Body of pancreas (tissue), 4 donors: ENCODE measurements around the gene NLGN3. TPM values are rescaled to one million over a fixed set of nuclear protein-coding genes. Genes with fewer than 3 reads are reported as not detected.

ENCODE experiments used
- ATAC-seq: fragments of 150-250 bp; one replicate; pipeline ENCODE4 v1.9.1; 2016
- DNase-seq, 4 donors: peaks; one replicate each; pipeline ENCODE4 v3.0.0-alpha.2; 2019
- H3K27ac ChIP-seq, 4 donors: fragments of 200-600 bp; sonication (generic); 1 replicate in 3 of 4; 2 replicates in 1 of 4; pipeline versions ENCODE4 v1.5.1 to v1.6.1; 2016 to 2019; ENCODE audit warnings: mild to moderate bottlenecking in 1 of 4, mixed read lengths in 1 of 4, moderate library complexity in 1 of 4
- H3K27me3 ChIP-seq, 2 donors: fragments of 200-600 bp; sonication (generic); one replicate each; pipeline ENCODE4 v1.6.0; 2016; ENCODE audit warnings: mild to moderate bottlenecking in 1 of 2
- H3K36me3 ChIP-seq, 2 donors: fragments of 200-600 bp; sonication (generic); replicated peaks in 1 of 2; 2 replicates each; pipeline ENCODE4 v1.5.1; 2016; ENCODE audit warnings: low read depth in 2 of 2; ENCODE audit not compliant: insufficient read depth in 1 of 2
- H3K4me1 ChIP-seq: fragments of 200-600 bp; sonication (generic); one replicate; pipeline ENCODE4 v1.6.0; 2016
- H3K4me3 ChIP-seq, 2 donors: fragments of 200-600 bp; sonication (generic); 1 replicate in 1 of 2; 2 replicates in 1 of 2; pipeline ENCODE4 v1.5.1; 2016 to 2019
- H3K9me3 ChIP-seq, 3 donors: fragments of 200-600 bp; sonication (generic); 1 replicate in 2 of 3; 2 replicates in 1 of 3; pipeline ENCODE4 v1.5.1; 2016
- POLR2A ChIP-seq, 3 donors: fragments of 450-650 bp; IDR thresholded peaks; one replicate each; pipeline ENCODE4 v1.6.1; 2016; ENCODE audit warnings: antibody characterized with exemption in 3 of 3, mild to moderate bottlenecking in 2 of 3
- WGBS, 2 donors: methylation state at CpG; one replicate each; pipeline ENCODE4 v1.1.5; 2017; 5-methylcytosine and 5-hydroxymethylcytosine counted together
- intact Hi-C: fragments of 100-400 bp; cut with DNase I; formaldehyde crosslinking; loops from one replicate; pipeline ENCODE4 v1.15.1; 2023
- total RNA-seq, 2 donors: library from RNA; depleted of rRNA; stranded (reverse); fragments of >200 nt; gene quantifications; one replicate each; pipeline ENCODE4 v1.1.0, GENCODE V29; 2016
- TF ChIP-seq, protein P1 (sequence below), 7 experiments: fragments of 450-650 bp in 4 of 7; fragments of 200-600 bp in 3 of 7; sonication (generic) in 3 of 7; IDR thresholded peaks; one replicate each; pipeline ENCODE4 v1.5.1; 2016 to 2019; ENCODE audit warnings: antibody characterized with exemption in 7 of 7

The NLGN3 gene
- total RNA-seq, 2 donors from 2014 or later, result 1.0 TPM; not detected in 1

DNA sequence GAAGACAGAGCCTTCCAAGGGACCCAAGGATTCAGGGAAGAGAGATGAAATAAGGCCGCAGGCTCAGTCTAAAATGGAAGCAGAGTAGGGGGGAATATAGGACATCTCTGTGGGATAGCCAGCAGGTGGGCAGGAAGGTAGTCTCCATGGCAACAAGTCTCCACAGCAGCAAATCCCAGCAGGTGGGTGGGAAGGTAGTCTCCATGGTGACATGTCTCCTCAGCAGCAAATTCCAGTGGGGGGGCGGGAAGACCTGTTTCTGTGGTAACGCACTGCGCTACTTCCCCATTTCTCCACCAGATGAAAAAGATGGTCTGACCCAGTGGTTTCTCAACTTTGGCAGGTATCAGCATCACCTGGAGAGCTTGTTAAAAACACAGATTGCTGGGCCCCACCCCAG lies 18.3 kb downstream of the NLGN3 start:
- no peaks in the 10 kb centered on the region for H3K9me3 ChIP-seq
- WGBS, 2 donors, result 90 to 93% methylated on average over 4 of the region's 4 CpGs
- no peak overlapping the region for H3K27ac ChIP-seq
- no peak overlapping the region for H3K4me3 ChIP-seq
- ATAC-seq (no peak), DNase-seq (no peak)
- intact Hi-C loops, result no loop called here
- TF ChIP-seq, protein P1, sequence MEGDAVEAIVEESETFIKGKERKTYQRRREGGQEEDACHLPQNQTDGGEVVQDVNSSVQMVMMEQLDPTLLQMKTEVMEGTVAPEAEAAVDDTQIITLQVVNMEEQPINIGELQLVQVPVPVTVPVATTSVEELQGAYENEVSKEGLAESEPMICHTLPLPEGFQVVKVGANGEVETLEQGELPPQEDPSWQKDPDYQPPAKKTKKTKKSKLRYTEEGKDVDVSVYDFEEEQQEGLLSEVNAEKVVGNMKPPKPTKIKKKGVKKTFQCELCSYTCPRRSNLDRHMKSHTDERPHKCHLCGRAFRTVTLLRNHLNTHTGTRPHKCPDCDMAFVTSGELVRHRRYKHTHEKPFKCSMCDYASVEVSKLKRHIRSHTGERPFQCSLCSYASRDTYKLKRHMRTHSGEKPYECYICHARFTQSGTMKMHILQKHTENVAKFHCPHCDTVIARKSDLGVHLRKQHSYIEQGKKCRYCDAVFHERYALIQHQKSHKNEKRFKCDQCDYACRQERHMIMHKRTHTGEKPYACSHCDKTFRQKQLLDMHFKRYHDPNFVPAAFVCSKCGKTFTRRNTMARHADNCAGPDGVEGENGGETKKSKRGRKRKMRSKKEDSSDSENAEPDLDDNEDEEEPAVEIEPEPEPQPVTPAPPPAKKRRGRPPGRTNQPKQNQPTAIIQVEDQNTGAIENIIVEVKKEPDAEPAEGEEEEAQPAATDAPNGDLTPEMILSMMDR (IDR thresholded peaks at IDR 0.05), result no peak
- TF ChIP-seq POLR2A (IDR thresholded peaks at IDR 0.05), result no peak
- no peaks in the 10 kb centered on the region for H3K4me1 ChIP-seq
- no peaks in the 10 kb centered on the region for H3K27me3 ChIP-seq
- H3K36me3 ChIP-seq, result no peaks in the 10 kb centered on the region

DNA sequence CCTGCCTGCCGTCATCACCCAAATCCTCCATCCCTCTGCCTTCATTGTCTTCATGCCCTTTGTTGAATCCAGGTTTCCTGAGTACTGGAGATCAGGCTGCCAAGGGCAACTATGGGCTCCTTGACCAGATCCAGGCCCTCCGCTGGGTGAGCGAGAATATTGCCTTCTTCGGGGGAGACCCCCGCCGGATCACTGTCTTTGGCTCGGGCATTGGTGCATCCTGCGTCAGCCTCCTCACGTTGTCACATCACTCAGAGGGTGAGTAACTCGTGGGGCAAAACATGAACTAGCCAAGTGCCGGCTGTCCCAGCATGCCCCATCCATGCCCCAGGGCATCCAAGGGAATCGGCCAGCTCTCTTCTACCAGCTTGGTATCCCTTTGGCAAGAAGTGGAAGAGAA lies 19.4 kb downstream of the NLGN3 start:
- DNase-seq (no peak), ATAC-seq (no peak)
- Histone ChIP-seq H3K27ac (no peak overlapping the region), H3K9me3 (no peaks in the 10 kb centered on the region), H3K36me3 (no peaks in the 10 kb centered on the region), H3K4me1 (no peaks in the 10 kb centered on the region), H3K4me3 (no peak overlapping the region), H3K27me3 (no peaks in the 10 kb centered on the region)
- intact Hi-C loops, result no loop called here
- TF ChIP-seq POLR2A (IDR thresholded peaks at IDR 0.05), result no peak
- TF ChIP-seq, protein P1 (IDR thresholded peaks at IDR 0.05), result no peak
- WGBS, 2 donors, result 53 to 88% methylated on average over 3 of the region's 12 CpGs

DNA sequence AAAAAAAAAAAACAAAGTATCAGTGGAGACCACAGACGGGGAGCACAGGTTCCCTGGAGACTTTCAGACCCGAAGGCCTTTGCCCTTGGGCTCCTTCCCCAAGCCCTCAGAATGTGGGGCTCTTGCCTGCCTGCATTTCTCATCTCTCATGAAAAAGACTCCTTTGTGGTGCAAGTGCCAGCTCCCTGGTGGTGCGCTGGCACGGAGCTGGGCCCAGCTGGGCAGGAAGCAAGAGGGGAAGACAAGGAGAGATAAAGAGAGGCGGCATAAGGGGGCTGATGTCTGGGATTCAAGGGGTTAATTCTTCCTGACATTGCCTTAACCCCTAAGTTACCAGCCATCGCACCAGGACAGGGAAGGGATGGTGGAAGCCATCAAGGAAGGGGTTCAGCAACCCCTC lies 21.8 kb downstream of the NLGN3 start:
- no peak overlapping the region for H3K4me3 ChIP-seq
- H3K4me1 ChIP-seq, result no peaks in the 10 kb centered on the region
- H3K36me3 ChIP-seq, result no peaks in the 10 kb centered on the region
- intact Hi-C loops, result no loop called here
- H3K9me3 ChIP-seq, result no peaks in the 10 kb centered on the region
- ATAC-seq (no peak), DNase-seq (no peak)
- no peak overlapping the region for H3K27ac ChIP-seq
- 80 to 83% methylated on average over 2 to 6 of the region's 6 CpGs for WGBS, 2 donors
- no peaks in the 10 kb centered on the region for H3K27me3 ChIP-seq
- TF ChIP-seq, protein P1 (IDR thresholded peaks at IDR 0.05), result no peak
- TF ChIP-seq POLR2A (IDR thresholded peaks at IDR 0.05), result no peak

DNA sequence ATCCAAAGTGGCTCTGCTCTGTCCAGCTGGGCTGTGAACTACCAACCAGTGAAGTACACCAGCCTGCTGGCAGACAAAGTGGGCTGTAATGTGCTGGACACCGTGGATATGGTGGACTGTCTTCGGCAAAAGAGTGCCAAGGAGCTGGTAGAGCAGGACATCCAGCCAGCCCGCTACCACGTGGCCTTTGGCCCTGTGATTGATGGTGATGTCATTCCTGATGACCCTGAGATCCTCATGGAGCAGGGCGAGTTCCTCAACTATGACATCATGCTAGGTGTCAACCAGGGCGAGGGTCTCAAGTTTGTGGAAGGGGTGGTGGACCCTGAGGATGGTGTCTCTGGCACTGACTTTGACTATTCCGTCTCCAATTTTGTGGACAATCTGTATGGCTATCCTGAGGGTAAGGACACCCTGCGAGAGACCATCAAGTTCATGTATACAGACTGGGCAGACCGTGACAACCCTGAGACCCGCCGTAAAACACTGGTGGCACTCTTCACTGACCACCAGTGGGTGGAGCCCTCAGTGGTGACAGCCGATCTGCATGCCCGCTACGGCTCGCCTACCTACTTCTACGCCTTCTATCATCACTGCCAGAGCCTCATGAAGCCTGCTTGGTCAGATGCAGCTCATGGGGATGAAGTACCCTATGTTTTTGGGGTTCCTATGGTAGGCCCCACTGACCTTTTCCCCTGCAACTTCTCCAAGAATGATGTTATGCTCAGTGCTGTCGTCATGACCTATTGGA lies 22.6 kb downstream of the NLGN3 start:
- H3K27ac ChIP-seq, result no peak overlapping the region
- H3K36me3 ChIP-seq, result no peaks in the 10 kb centered on the region
- no peak for ATAC-seq
- DNase-seq, result no peak
- H3K27me3 ChIP-seq, result no peaks in the 10 kb centered on the region
- no peak for TF ChIP-seq POLR2A (IDR thresholded peaks at IDR 0.05)
- TF ChIP-seq, protein P1 (IDR thresholded peaks at IDR 0.05), result no peak
- WGBS, 2 donors, result 84 to 97% methylated on average over 9 to 12 of the region's 17 CpGs
- H3K9me3 ChIP-seq, result no peaks in the 10 kb centered on the region
- H3K4me1 ChIP-seq, result no peaks in the 10 kb centered on the region
- H3K4me3 ChIP-seq, result no peak overlapping the region
- intact Hi-C loops, result no loop called here

DNA sequence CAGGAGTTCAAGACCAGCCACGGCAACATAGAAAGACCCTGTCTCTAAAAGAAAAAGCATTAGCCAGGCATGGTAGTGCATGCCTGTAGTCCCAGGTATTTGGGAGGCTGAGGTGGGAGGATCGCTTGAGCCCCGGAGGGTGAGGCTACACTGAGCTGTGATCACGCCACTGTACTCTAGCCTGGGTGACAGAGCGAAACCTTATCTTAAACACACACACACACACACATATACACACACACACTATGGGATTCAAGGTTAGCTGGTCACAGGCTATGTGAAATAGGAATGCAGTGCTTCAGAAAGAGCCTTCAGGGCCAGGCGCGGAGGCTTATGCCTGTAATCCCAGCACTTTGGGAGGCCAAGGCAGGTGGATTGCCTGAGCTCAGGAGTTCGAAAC lies 23.5 kb downstream of the NLGN3 start:
- WGBS, 2 donors, result 73% methylated on average over 3 of the region's 8 CpGs; no CpG with 5 or more reads in 1 of the 2 donors
- ATAC-seq, result no peak
- Histone ChIP-seq H3K4me3 (no peak overlapping the region), H3K36me3 (no peaks in the 10 kb centered on the region), H3K27me3 (no peaks in the 10 kb centered on the region), H3K4me1 (no peaks in the 10 kb centered on the region), H3K9me3 (no peaks in the 10 kb centered on the region), H3K27ac (no peak overlapping the region)
- DNase-seq, result no peak
- TF ChIP-seq, protein P1 (IDR thresholded peaks at IDR 0.05), result no peak
- TF ChIP-seq POLR2A (IDR thresholded peaks at IDR 0.05), result no peak
- intact Hi-C loops, result no loop called here
